H9 (cell line): ENCODE measurements around the gene DOLPP1. TPM values are rescaled to one million over a fixed set of nuclear protein-coding genes. Genes with fewer than 3 reads are reported as not detected.

Source experiments
- DNase-seq: peaks from one replicate; pipeline ENCODE4 v3.0.0-alpha.2; 2017
- H2AFZ ChIP-seq: one replicate; pipeline ENCODE4 v1.6.1; 2013; ENCODE audit warnings: mild to moderate bottlenecking, low read length, control low read depth, moderate library complexity
- H2AK5ac ChIP-seq: 2 replicates; pipeline ENCODE4 v1.6.1; 2013; ENCODE audit warnings: low read length, control low read depth, mixed read lengths; ENCODE audit not compliant: insufficient read length
- H2BK120ac ChIP-seq: one replicate; pipeline ENCODE4 v1.6.1; 2013; ENCODE audit warnings: low read depth, mild to moderate bottlenecking, low read length, control low read depth, inconsistent platforms; ENCODE audit not compliant: poor library complexity, severe bottlenecking
- H2BK12ac ChIP-seq: 2 replicates; pipeline ENCODE4 v1.6.1; 2013; ENCODE audit warnings: low read length, control low read depth, mixed read lengths, low read depth; ENCODE audit not compliant: insufficient read length
- H2BK15ac ChIP-seq: 2 replicates; pipeline ENCODE4 v1.6.1; 2013; ENCODE audit warnings: low read depth, low read length, control low read depth
- H2BK20ac ChIP-seq: one replicate; pipeline ENCODE4 v1.6.1; 2013; ENCODE audit warnings: low read depth, mild to moderate bottlenecking, low read length, control low read depth, inconsistent platforms; ENCODE audit not compliant: poor library complexity, severe bottlenecking
- H2BK5ac ChIP-seq: 2 replicates; pipeline ENCODE4 v1.6.1; 2013; ENCODE audit warnings: low read length, control low read depth, mixed read lengths; ENCODE audit not compliant: insufficient read length
- H3K14ac ChIP-seq: 2 replicates; pipeline ENCODE4 v1.6.1; 2013; ENCODE audit warnings: low read length, control low read depth; ENCODE audit not compliant: insufficient read depth
- H3K18ac ChIP-seq: 2 replicates; pipeline ENCODE4 v1.6.1; 2013; ENCODE audit warnings: low read depth, mild to moderate bottlenecking, mixed read lengths, low read length, control low read depth; ENCODE audit not compliant: insufficient read length
- H3K23ac ChIP-seq: 2 replicates; pipeline ENCODE4 v1.6.1; 2013; ENCODE audit warnings: low read length, control low read depth, mixed read lengths, low read depth; ENCODE audit not compliant: insufficient read length
- H3K23me2 ChIP-seq: 2 replicates; pipeline ENCODE4 v1.6.1; 2013; ENCODE audit warnings: low read depth, mild to moderate bottlenecking, mixed read lengths, low read length, control low read depth; ENCODE audit not compliant: insufficient read length, poor library complexity, severe bottlenecking
- H3K27ac ChIP-seq: 2 replicates; pipeline ENCODE4 v1.5.1; 2013; ENCODE audit warnings: low read length, control low read depth, mixed read lengths, low read depth; ENCODE audit not compliant: insufficient read length
- H3K27me3 ChIP-seq: 2 replicates; pipeline ENCODE4 v1.6.1; 2013; ENCODE audit warnings: low read length, control low read depth, inconsistent platforms; ENCODE audit not compliant: insufficient read depth
- H3K4ac ChIP-seq: 2 replicates; pipeline ENCODE4 v1.6.1; 2013; ENCODE audit warnings: low read depth, mild to moderate bottlenecking, control low read depth, inconsistent platforms, low read length, moderate library complexity
- H3K4me1 ChIP-seq: 2 replicates; pipeline ENCODE4 v1.6.1; 2013; ENCODE audit warnings: low read length, control low read depth, inconsistent platforms; ENCODE audit not compliant: insufficient read depth
- H3K4me2 ChIP-seq: 2 replicates; pipeline ENCODE4 v1.6.1; 2013; ENCODE audit warnings: low read length, control low read depth, mixed read lengths; ENCODE audit not compliant: insufficient read length, insufficient read depth
- H3K56ac ChIP-seq: 2 replicates; pipeline ENCODE4 v1.6.1; 2013; ENCODE audit warnings: low read depth, mild to moderate bottlenecking, mixed read lengths, low read length, control low read depth; ENCODE audit not compliant: insufficient read length
- H3K79me1 ChIP-seq: 2 replicates; pipeline ENCODE4 v1.6.1; 2013; ENCODE audit warnings: low read depth, mild to moderate bottlenecking, moderate library complexity, low read length, control low read depth, inconsistent platforms; ENCODE audit not compliant: insufficient read depth, poor library complexity, severe bottlenecking
- H3K79me2 ChIP-seq: 2 replicates; pipeline ENCODE4 v1.6.1; 2013; ENCODE audit warnings: low read length, control low read depth, inconsistent platforms; ENCODE audit not compliant: insufficient read depth
- H3K9ac ChIP-seq: 2 replicates; pipeline ENCODE4 v1.6.1; 2013; ENCODE audit warnings: low read length, control low read depth, mixed read lengths; ENCODE audit not compliant: insufficient read length; ENCODE audit errors: extremely low read depth
- H3K9me3 ChIP-seq: one replicate; pipeline ENCODE4 v1.6.1; 2013; ENCODE audit warnings: low read depth, low read length, inconsistent platforms; ENCODE audit not compliant: control insufficient read depth
- H3T11ph ChIP-seq: one replicate; pipeline ENCODE4 v1.6.1; 2013; ENCODE audit warnings: mild to moderate bottlenecking, low read length, control low read depth, inconsistent platforms
- H4K20me1 ChIP-seq: one replicate; pipeline ENCODE4 v1.6.1; 2013; ENCODE audit not compliant: control insufficient read depth, insufficient read length, insufficient read depth
- H4K5ac ChIP-seq: 2 replicates; pipeline ENCODE4 v1.6.1; 2013; ENCODE audit warnings: low read depth, mild to moderate bottlenecking, mixed read lengths, low read length, control low read depth; ENCODE audit not compliant: insufficient read length
- H4K8ac ChIP-seq: replicated peaks from 2 replicates; pipeline ENCODE4 v1.6.1; 2013; ENCODE audit warnings: low read length, control low read depth, mixed read lengths, low read depth; ENCODE audit not compliant: insufficient read length
- H4K91ac ChIP-seq: 2 replicates; pipeline ENCODE4 v1.6.1; 2013; ENCODE audit warnings: low read depth, mild to moderate bottlenecking, moderate library complexity, mixed read lengths, low read length, control low read depth; ENCODE audit not compliant: insufficient read length
- H3K27ac Mint-ChIP-seq, 3 experiments: 2 replicates in 2 of 3; 3 replicates in 1 of 3; pipeline ENCODE4 v1.8.0; 2020 to 2021; ENCODE audit warnings: mixed read lengths in 3 of 3, mild to moderate bottlenecking in 1 of 3, moderate library complexity in 1 of 3
- H3K27me3 Mint-ChIP-seq: 2 replicates; pipeline ENCODE4 v1.8.0; 2021; ENCODE audit warnings: low read depth, mild to moderate bottlenecking, moderate library complexity, mixed read lengths
- H3K36me3 Mint-ChIP-seq, 3 experiments: 2 replicates in 2 of 3; 3 replicates in 1 of 3; pipeline ENCODE4 v1.8.0; 2020 to 2021; ENCODE audit warnings: low read depth in 3 of 3, mixed read lengths in 3 of 3; ENCODE audit not compliant: insufficient read depth in 1 of 3
- H3K4me1 Mint-ChIP-seq, 2 experiments: 2 replicates each; pipeline ENCODE4 v1.8.0; 2020; ENCODE audit warnings: mixed read lengths in 2 of 2
- H3K4me3 Mint-ChIP-seq, 2 experiments: 2 replicates in 1 of 2; 3 replicates in 1 of 2; pipeline ENCODE4 v1.8.0; 2020 to 2021; ENCODE audit warnings: mild to moderate bottlenecking in 2 of 2, mixed read lengths in 2 of 2, moderate library complexity in 1 of 2
- H3K9me3 Mint-ChIP-seq, 2 experiments: 2 replicates in 1 of 2; 3 replicates in 1 of 2; pipeline ENCODE4 v1.8.0; 2020; ENCODE audit warnings: mild to moderate bottlenecking in 2 of 2, mixed read lengths in 2 of 2, moderate library complexity in 1 of 2
- WGBS: extraction: QIAGEN DNeasy Blood & Tissue Kit; methylation state at CpG from one replicate; pipeline ENCODE4 v1.1.7; 2013; ENCODE audit warnings: missing lambda C conversion rate, low lambda C conversion rate, mixed read lengths; ENCODE audit not compliant: insufficient read length; ENCODE audit errors: extremely low coverage; 5-methylcytosine and 5-hydroxymethylcytosine counted together
- total RNA-seq: library from RNA; stranded (reverse); gene quantifications from 2 replicates; pipeline ENCODE4 v1.2.1, GENCODE V29; 2021
- TF ChIP-seq, protein P1 (sequence below): fragments of 200-600 bp; sonication (generic); conservative IDR thresholded peaks from 3 replicates; pipeline ENCODE4 v1.8.0; 2021; ENCODE audit warnings: antibody characterized with exemption, mild to moderate bottlenecking

Gene DOLPP1
- total RNA-seq, 1 experiment from 2014 or later, result 42.6 TPM

DNA sequence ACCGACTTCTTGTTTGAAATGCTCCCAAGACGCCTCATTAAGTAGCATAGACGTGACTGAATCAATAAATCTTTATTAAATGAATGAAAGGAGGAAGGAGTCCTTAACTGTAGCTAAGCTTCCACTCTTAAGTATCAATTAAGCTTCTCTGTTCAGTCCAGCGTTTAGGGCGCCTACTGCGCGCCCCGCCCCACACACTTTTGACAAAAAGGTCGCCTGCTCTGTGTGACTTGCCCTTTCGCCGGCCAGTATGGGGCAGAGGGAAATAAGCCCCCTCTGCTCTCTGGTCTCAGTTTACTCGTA is 662 bp upstream of the DOLPP1 start:
- H2BK120ac ChIP-seq, result no peak overlapping the region
- H3K23ac ChIP-seq, result no peak overlapping the region
- no peak overlapping the region for H4K8ac ChIP-seq
- H3K27ac ChIP-seq, result no peak overlapping the region
- peaks cover 5 to 10% (median 6%) of the 10 kb centered on the region in 3 experiments; a peak in 6 of 7 replicates for H3K36me3 Mint-ChIP-seq
- no peak overlapping the region for H2BK12ac ChIP-seq
- H3T11ph ChIP-seq, result no peak overlapping the region
- H3K23me2 ChIP-seq, result peaks cover 12% of the 10 kb centered on the region
- H4K5ac ChIP-seq, result no peak overlapping the region
- H2BK5ac ChIP-seq, result no peak overlapping the region
- H2BK20ac ChIP-seq, result no peak overlapping the region
- no peaks in the 10 kb centered on the region; the same call in 1 of the 2 replicates for H3K4me1 ChIP-seq
- no peaks in the 10 kb centered on the region for H3K9me3 ChIP-seq
- H2AFZ ChIP-seq, result no peak overlapping the region
- no peak overlapping the region for H3K14ac ChIP-seq
- peak overlapping the region; percentile 39 for H3K9ac ChIP-seq
- H3K79me1 ChIP-seq, result peaks cover 2% of the 10 kb centered on the region
- H3K79me2 ChIP-seq, result peaks cover 6% of the 10 kb centered on the region; the same call in 1 of the 2 replicates
- no peak overlapping the region for H2AK5ac ChIP-seq
- H3K9me3 Mint-ChIP-seq, result no peaks in the 10 kb centered on the region
- H3K27me3 ChIP-seq, result no peaks in the 10 kb centered on the region
- H4K91ac ChIP-seq, result no peak overlapping the region
- H3K4me2 ChIP-seq, result peak overlapping the region; percentile 86
- H3K27ac Mint-ChIP-seq, result peak overlapping the region; percentile 59 to 93 (median 77); a peak in 4 of 7 replicates
- H4K20me1 ChIP-seq, result peaks cover 2% of the 10 kb centered on the region
- peaks cover 3 to 17% of the 10 kb centered on the region in 2 experiments for H3K4me1 Mint-ChIP-seq
- TF ChIP-seq, protein P1, sequence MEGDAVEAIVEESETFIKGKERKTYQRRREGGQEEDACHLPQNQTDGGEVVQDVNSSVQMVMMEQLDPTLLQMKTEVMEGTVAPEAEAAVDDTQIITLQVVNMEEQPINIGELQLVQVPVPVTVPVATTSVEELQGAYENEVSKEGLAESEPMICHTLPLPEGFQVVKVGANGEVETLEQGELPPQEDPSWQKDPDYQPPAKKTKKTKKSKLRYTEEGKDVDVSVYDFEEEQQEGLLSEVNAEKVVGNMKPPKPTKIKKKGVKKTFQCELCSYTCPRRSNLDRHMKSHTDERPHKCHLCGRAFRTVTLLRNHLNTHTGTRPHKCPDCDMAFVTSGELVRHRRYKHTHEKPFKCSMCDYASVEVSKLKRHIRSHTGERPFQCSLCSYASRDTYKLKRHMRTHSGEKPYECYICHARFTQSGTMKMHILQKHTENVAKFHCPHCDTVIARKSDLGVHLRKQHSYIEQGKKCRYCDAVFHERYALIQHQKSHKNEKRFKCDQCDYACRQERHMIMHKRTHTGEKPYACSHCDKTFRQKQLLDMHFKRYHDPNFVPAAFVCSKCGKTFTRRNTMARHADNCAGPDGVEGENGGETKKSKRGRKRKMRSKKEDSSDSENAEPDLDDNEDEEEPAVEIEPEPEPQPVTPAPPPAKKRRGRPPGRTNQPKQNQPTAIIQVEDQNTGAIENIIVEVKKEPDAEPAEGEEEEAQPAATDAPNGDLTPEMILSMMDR, result no peak
- H3K18ac ChIP-seq, result no peak overlapping the region
- H3K4ac ChIP-seq, result no peak overlapping the region
- H2BK15ac ChIP-seq, result no peak overlapping the region
- H3K27me3 Mint-ChIP-seq, result peaks cover 3% of the 10 kb centered on the region; the same call in 1 of the 2 replicates
- WGBS, result no CpG with 5 or more reads among the region's 12 CpGs
- no peak for DNase-seq
- H3K4me3 Mint-ChIP-seq, result peak overlapping the region; percentile 88 to 95
- no peak overlapping the region for H3K56ac ChIP-seq
